Natural killer cell (primary cell): Measurements from ENCODE around the gene XYLT2. TPM values are rescaled to one million over a fixed set of nuclear protein-coding genes. Genes with fewer than 3 reads are reported as not detected.

Experiments used
- ATAC-seq, 3 donors: fragments of 150-1000 bp in 2 of 3; fragments of 200-7000 bp in 1 of 3; cut with Tn5 transposase; 1 replicate in 1 of 3; 2 replicates in 2 of 3; pipeline ENCODE4 v1.10.0; 2021; ENCODE audit warnings: mild to moderate bottlenecking in 2 of 3, moderate library complexity in 2 of 3
- DNase-seq, 2 donors: peaks; one replicate each; pipeline versions ENCODE4 v3.0.0 to v3.0.0-alpha.2; 2013 to 2021; ENCODE audit warnings: mixed read lengths in 1 of 2
- H3K27ac ChIP-seq: one replicate; pipeline ENCODE4 v1.5.1; 2013; ENCODE audit warnings: mild to moderate bottlenecking, low read length
- H3K27me3 ChIP-seq: one replicate; pipeline ENCODE4 v1.6.1; 2013; ENCODE audit warnings: low read length; ENCODE audit not compliant: control insufficient read depth, insufficient read depth
- H3K36me3 ChIP-seq: one replicate; pipeline ENCODE4 v1.6.1; 2013; ENCODE audit warnings: low read length; ENCODE audit not compliant: control insufficient read depth, insufficient read depth
- H3K4me1 ChIP-seq: one replicate; pipeline ENCODE4 v1.6.1; 2013; ENCODE audit warnings: low read length; ENCODE audit not compliant: control insufficient read depth, insufficient read depth
- H3K4me3 ChIP-seq: one replicate; pipeline ENCODE4 v1.5.1; 2013; ENCODE audit warnings: low read length
- H3K9me3 ChIP-seq: one replicate; pipeline ENCODE4 v1.6.1; 2013; ENCODE audit warnings: low read length; ENCODE audit not compliant: control insufficient read depth, insufficient read depth
- H3K27ac Mint-ChIP-seq, 2 donors: one replicate each; pipeline ENCODE4 v1.8.0; 2022; ENCODE audit warnings: mild to moderate bottlenecking in 2 of 2, mixed read lengths in 2 of 2, moderate library complexity in 1 of 2
- H3K27me3 Mint-ChIP-seq, 2 donors: one replicate each; pipeline ENCODE4 v1.8.0; 2022; ENCODE audit warnings: low read depth in 2 of 2, mixed read lengths in 2 of 2
- H3K36me3 Mint-ChIP-seq: one replicate; pipeline ENCODE4 v1.8.0; 2022; ENCODE audit warnings: mixed read lengths
- H3K4me1 Mint-ChIP-seq, 2 donors: one replicate each; pipeline ENCODE4 v1.8.0; 2022; ENCODE audit warnings: mixed read lengths in 2 of 2
- H3K4me3 Mint-ChIP-seq: one replicate; pipeline ENCODE4 v1.8.0; 2022; ENCODE audit warnings: mild to moderate bottlenecking, moderate library complexity, mixed read lengths
- H3K9me3 Mint-ChIP-seq, 2 donors: one replicate each; pipeline ENCODE4 v1.8.0; 2022; ENCODE audit warnings: mixed read lengths in 2 of 2
- CTCF ChIP-seq: fragments of 200-600 bp; IDR thresholded peaks from one replicate; pipeline ENCODE4 v1.8.0; 2022; ENCODE audit warnings: antibody characterized with exemption
- WGBS: methylation state at CpG from one replicate; pipeline ENCODE4 v1.1.7; 2013; ENCODE audit warnings: missing lambda C conversion rate; ENCODE audit not compliant: insufficient coverage; 5-methylcytosine and 5-hydroxymethylcytosine counted together
- intact Hi-C: fragments of 100-400 bp; cut with micrococcal nuclease; formaldehyde crosslinking; loops from one replicate; pipeline ENCODE4 v1.14.2; 2022
- total RNA-seq, 4 donors: library from RNA; stranded (reverse); fragments of 120-200 nt in 1 of 4; gene quantifications; one replicate each; pipeline versions ENCODE4 v1.2.3 to v1.2.4, GENCODE V29; 2013 to 2022

The XYLT2 gene
- total RNA-seq, 3 donors from 2014 or later (not counting 1 experiment from before 2014, with no cell fraction given), result 16.3 to 25.4 (median 18.6) TPM

GRCh38 chr17:50318501-50319285, 27.2 kb upstream of the XYLT2 start:
- no peaks in the 10 kb centered on the region for H3K9me3 ChIP-seq
- H3K27ac Mint-ChIP-seq, result no peak overlapping the region
- no peak overlapping the region for H3K27ac ChIP-seq
- H3K4me3 ChIP-seq, result no peak overlapping the region
- no peak for ATAC-seq
- peaks cover under 1 to 3% of the 10 kb centered on the region in 2 donors for H3K27me3 Mint-ChIP-seq
- H3K9me3 Mint-ChIP-seq, result no peaks in the 10 kb centered on the region
- H3K36me3 ChIP-seq, result no peaks in the 10 kb centered on the region
- no peaks in the 10 kb centered on the region for H3K36me3 Mint-ChIP-seq
- intact Hi-C loops, result loop anchor here (10.0 kb wide), 1 partner anchor 64 kb away; no protein-coding TSS in a partner anchor
- DNase-seq, result no peak
- 91% methylated on average over 10 of the region's 10 CpGs for WGBS
- TF ChIP-seq CTCF, result no peak
- no peaks in the 10 kb centered on the region for H3K4me1 Mint-ChIP-seq
- H3K27me3 ChIP-seq, result no peaks in the 10 kb centered on the region
- no peak overlapping the region for H3K4me3 Mint-ChIP-seq
- no peaks in the 10 kb centered on the region for H3K4me1 ChIP-seq

- Histone ChIP-seq H3K27ac (no peak overlapping the region), H3K27me3 (no peaks in the 10 kb centered on the region), H3K36me3 (no peaks in the 10 kb centered on the region), H3K4me3 (no peak overlapping the region), H3K4me1 (no peaks in the 10 kb centered on the region), H3K9me3 (no peaks in the 10 kb centered on the region)
- Mint-ChIP-seq H3K36me3 (no peaks in the 10 kb centered on the region), H3K4me3 (no peak overlapping the region), H3K4me1 (no peaks in the 10 kb centered on the region), H3K27me3 (no peaks in the 10 kb centered on the region), H3K27ac (no peak overlapping the region), H3K9me3 (no peaks in the 10 kb centered on the region)
- DNase-seq (no peak), ATAC-seq (no peak)
- intact Hi-C loops, result loop anchor here (10.0 kb wide), 1 partner anchor 65 kb away; no protein-coding TSS in a partner anchor
- 90% methylated on average over 12 of the region's 12 CpGs for WGBS
- no peak for TF ChIP-seq CTCF
These were observed 26.5 kb upstream of the XYLT2 start for GRCh38 chr17:50319306-50320004.

- H3K9me3 Mint-ChIP-seq, result no peaks in the 10 kb centered on the region
- H3K4me1 ChIP-seq, result no peaks in the 10 kb centered on the region
- H3K4me3 Mint-ChIP-seq, result no peak overlapping the region
- no peak for TF ChIP-seq CTCF
- intact Hi-C loops, result no loop called here
- no peak overlapping the region for H3K4me3 ChIP-seq
- no peaks in the 10 kb centered on the region for H3K27me3 ChIP-seq
- no peak overlapping the region for H3K27ac Mint-ChIP-seq
- 98% methylated on average over 5 of the region's 7 CpGs for WGBS
- no peaks in the 10 kb centered on the region for H3K9me3 ChIP-seq
- no peak overlapping the region for H3K27ac ChIP-seq
- DNase-seq (no peak), ATAC-seq (no peak)
- H3K36me3 ChIP-seq, result no peaks in the 10 kb centered on the region
- no peaks in the 10 kb centered on the region for H3K27me3 Mint-ChIP-seq
- H3K4me1 Mint-ChIP-seq, result no peaks in the 10 kb centered on the region
- H3K36me3 Mint-ChIP-seq, result no peaks in the 10 kb centered on the region
These were observed 23.7 kb upstream of the XYLT2 start for GRCh38 chr17:50322271-50322670.
